ENCODE measurements around the gene RPL12.

Gene RPL12

DNA sequence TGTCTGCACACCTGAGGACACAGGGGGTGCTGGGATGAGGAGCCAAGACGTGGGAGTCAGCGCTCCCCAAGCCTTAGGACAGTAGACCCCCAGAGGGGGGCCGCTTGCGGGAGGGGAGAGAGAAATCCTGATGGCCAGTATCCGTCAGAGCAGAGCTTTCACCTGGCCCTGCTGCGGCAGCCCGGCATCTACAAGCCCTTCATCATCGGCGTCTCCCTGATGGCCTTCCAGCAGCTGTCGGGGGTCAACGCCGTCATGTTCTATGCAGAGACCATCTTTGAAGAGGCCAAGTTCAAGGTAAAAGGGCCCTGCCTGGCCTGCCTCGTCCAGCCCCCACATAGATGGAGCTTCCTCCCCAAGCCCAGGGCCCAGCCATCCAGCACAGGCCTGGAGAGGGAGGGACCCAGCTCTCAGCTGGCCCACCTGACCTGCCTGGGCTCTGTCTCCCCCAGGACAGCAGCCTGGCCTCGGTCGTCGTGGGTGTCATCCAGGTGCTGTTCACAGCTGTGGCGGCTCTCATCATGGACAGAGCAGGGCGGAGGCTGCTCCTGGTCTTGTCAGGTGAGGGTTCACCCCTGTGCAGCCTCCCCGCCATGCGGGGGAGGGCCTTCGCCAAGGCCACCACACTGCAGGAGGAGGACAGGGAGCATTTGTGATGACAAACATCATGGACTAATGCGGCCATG lies 47.6 kb downstream of the RPL12 start:
- DNase-seq = no peak

DNA sequence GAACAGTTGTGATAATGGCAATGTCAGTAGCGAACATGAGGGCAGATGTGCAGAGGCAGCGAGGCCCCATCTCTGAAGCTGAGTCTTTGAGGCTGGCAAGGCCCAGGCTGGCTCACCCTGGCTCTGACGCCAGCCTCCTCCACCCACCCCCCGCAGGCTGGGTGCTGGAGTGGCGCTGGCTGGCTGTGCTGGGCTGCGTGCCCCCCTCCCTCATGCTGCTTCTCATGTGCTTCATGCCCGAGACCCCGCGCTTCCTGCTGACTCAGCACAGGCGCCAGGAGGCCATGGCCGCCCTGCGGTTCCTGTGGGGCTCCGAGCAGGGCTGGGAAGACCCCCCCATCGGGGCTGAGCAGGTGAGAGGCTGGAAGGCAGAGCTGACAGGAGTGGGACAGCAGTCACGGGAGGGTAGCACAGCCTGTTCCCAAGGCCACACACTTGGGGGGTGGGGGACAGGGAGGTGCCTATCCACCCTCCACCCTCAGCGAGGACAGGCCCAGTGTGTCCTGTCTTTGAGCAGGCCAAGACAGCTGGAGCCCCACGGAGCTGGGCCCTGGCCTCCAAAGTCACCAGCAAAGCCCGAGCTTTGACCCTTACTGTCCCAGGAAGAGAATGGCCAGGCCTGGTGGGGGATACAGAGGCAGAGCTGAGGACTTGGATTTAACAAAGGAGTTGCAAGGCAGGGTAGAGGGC lies 48.7 kb downstream of the RPL12 start:
- no peak for DNase-seq

DNA sequence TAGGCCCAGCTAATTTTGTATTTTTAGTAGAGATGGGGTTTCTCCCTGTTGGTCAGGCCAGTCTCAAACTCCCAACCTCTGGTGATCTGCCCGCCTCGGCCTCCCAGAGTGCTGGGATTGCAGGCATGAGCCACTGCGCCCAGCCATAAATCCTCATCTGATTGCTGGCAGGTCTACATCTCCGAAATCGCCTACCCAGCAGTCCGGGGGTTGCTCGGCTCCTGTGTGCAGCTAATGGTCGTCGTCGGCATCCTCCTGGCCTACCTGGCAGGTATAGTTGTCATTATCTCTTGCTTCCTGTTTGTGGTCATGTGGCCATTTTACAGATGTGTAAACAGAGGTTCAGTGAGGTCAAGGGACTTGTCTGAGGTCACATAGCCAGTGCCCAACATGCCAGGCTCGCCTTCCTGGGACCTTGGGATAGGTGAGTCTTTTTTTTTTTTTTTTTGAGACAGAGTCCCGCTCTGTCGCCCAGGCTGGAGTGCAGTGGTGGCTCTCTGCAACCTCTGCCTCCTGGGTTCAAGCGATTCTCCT lies 51.4 kb downstream of the RPL12 start:
- DNase-seq = no peak

DNA sequence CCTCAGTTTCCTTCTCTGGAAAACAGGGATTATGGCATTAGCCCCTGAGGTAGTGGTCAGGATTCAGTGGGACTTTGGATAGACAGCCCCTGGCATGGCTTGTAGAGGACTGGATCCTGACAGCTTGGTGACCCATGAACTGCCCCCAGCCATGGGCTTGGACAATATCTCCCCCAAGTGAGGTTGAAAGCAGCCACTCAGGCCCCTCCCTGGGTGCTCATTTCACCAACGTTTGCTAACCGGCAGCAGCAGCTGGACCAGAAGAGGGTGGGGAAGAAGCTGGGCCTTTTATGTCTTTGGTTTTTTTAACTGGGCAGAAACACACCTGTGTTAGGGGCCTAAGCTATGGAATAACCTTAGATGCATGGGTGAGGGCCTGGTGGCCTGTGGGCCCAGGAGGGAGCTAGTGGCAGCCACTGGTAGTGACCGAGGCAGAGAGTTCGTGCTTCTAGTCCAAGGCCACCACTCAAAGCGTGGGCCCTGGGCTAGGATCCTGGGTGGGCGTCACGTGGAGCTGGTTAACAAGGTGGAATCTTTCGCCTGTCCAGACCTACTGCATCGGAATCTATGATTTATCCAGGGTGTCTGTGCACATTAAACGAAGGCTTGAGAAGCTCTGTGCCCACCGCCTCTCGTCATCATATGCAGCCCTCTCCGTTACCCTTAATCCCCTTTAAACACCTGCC lies 52.3 kb downstream of the RPL12 start:
- DNase-seq = no peak

DNA sequence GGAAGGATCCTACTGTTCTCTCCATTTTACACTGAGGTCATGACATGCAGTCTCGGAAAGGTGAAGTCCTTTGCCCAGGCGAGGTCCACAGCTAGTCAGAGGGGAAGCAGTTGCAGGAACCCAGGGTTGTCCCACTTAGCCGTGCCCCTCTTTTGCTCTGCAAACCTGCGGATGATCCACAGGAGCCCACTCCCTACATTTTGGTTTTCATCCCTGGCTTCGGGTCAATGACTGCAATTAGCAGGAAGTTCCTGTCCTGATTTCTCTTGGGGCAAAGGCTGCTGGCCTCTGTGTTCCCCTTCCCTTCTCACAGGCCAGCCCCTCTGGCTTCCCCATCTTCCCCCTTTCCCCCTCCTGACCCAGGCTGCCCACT lies 52.9 kb downstream of the RPL12 start:
- DNase-seq = no peak
